Activated naive CD4-positive, alpha-beta T cell treated with anti-CD3 and anti-CD28 coated beads, Interleukin-2, amount 50 U/mL, for 16 hours (primary cell): ENCODE data around the gene SGK2.
A peak's percentile ranks its signal among the peaks of the same experiment; 100 is the strongest.
"Not testable (repeated sequence)": the region's sequence is repeated elsewhere in the genome, so short reads cannot be mapped to it uniquely, and the experiment has no call there.

ENCODE experiments used
- DNase-seq: peaks from one replicate; pipeline ENCODE4 v3.0.0-alpha.2; 2020

SGK2 gene

GRCh38 chr20:43564993-43565757, 6.3 kb downstream of the SGK2 start:
- DNase-seq: no peak

- no peak for DNase-seq
Measured at GRCh38 chr20:43565758-43566104, 6.9 kb downstream of the SGK2 start.

- DNase-seq: no peak
Measured at GRCh38 chr20:43567477-43567876, 8.7 kb downstream of the SGK2 start.

GRCh38 chr20:43568706-43569105, 9.9 kb downstream of the SGK2 start:
- DNase-seq: no peak

GRCh38 chr20:43569282-43569681, 10.5 kb downstream of the SGK2 start:
- no peak for DNase-seq

GRCh38 chr20:43570496-43570895, 11.7 kb downstream of the SGK2 start:
- DNase-seq: no peak

- DNase-seq: no peak
Measured at GRCh38 chr20:43571310-43571709, 12.5 kb downstream of the SGK2 start.

GRCh38 chr20:43571771-43572170, 12.9 kb downstream of the SGK2 start:
- no peak for DNase-seq

- no peak for DNase-seq
Measured at GRCh38 chr20:43572891-43573290, 14.1 kb downstream of the SGK2 start.

GRCh38 chr20:43576108-43576507, 17.3 kb downstream of the SGK2 start:
- DNase-seq: no peak

- DNase-seq: no peak
Measured at GRCh38 chr20:43579861-43580793, 21.3 kb downstream of the SGK2 start.

- DNase-seq: no peak
Measured at GRCh38 chr20:43583133-43583864, 24.5 kb downstream of the SGK2 start.

- no peak for DNase-seq
Measured at GRCh38 chr20:43583982-43584432, 25.2 kb downstream of the SGK2 start.

- no peak for DNase-seq
Measured at GRCh38 chr20:43584448-43585136, 25.8 kb downstream of the SGK2 start.

- DNase-seq: no peak
Measured at GRCh38 chr20:43586641-43587040, 27.8 kb downstream of the SGK2 start.

GRCh38 chr20:43588526-43588925, 29.7 kb downstream of the SGK2 start:
- DNase-seq: not testable (repeated sequence)

- DNase-seq: no peak
Measured at GRCh38 chr20:43590036-43590391, 31.2 kb downstream of the SGK2 start.

- DNase-seq: peak; percentile 91
Measured at GRCh38 chr20:43590392-43591303, 31.8 kb downstream of the SGK2 start, which contains the start of gene IFT52. IFT52 (plus strand) TSS chr20:43590937; CDS start chr20:43594699, 3,762 bp downstream.

GRCh38 chr20:43601960-43602359, 43.1 kb downstream of the SGK2 start:
- DNase-seq: not testable (repeated sequence)

- DNase-seq: no peak
Measured at GRCh38 chr20:43603124-43603523, 44.3 kb downstream of the SGK2 start.

GRCh38 chr20:43605715-43606114, 46.9 kb downstream of the SGK2 start:
- DNase-seq: no peak
